Adrenal gland (tissue), 5 donors: ENCODE results near the gene ZC3H12A.

Source experiments
- CTCF ChIP-seq, 6 experiments: fragments of 450-650 bp in 4 of 6; fragments of 200-600 bp in 2 of 6; sonication (generic) in 1 of 6; IDR thresholded peaks; 1 replicate in 5 of 6; 2 replicates in 1 of 6; pipeline versions ENCODE4 v1.5.1 to v1.8.0; 2016 to 2021; ENCODE audit warnings: antibody characterized with exemption in 6 of 6, mild to moderate bottlenecking in 2 of 6, moderate library complexity in 1 of 6
- POLR2A ChIP-seq, 2 donors: fragments of 450-650 bp; IDR thresholded peaks; one replicate each; pipeline ENCODE4 v1.6.1; 2017; ENCODE audit warnings: antibody characterized with exemption in 2 of 2, mild to moderate bottlenecking in 2 of 2, moderate library complexity in 1 of 2
- donor health status: DM: no; HTN: no; CAD: no.

GRCh38 chr1:37465593-37466517, 8.5 kb upstream of the ZC3H12A start:
- TF ChIP-seq CTCF (IDR thresholded peaks at IDR 0.05) (no peak), POLR2A (IDR thresholded peaks at IDR 0.05) (no peak)
